K562 (cell line): ENCODE results near the gene DENND6A.

ENCODE experiments used
- NFXL1 ChIP-seq: fragments of 450-650 bp; formaldehyde crosslinking; IDR thresholded peaks from 2 replicates; pipeline ENCODE4 v1.4.0; 2021; ENCODE audit warnings: mild to moderate bottlenecking
- TF ChIP-seq, protein P1 (sequence below), 3 experiments: IDR thresholded peaks in 2 of 3; conservative IDR thresholded peaks in 1 of 3; 2 replicates each; pipeline ENCODE4 v1.5.1; 2011 to 2012; ENCODE audit warnings: low read length in 3 of 3, mild to moderate bottlenecking in 3 of 3, control low read depth in 2 of 3, improper control_type of control experiment in 1 of 3, inconsistent platforms in 1 of 3, low read depth in 1 of 3, mixed read lengths in 1 of 3, moderate library complexity in 1 of 3; ENCODE audit not compliant: insufficient read depth in 2 of 3

DNA sequence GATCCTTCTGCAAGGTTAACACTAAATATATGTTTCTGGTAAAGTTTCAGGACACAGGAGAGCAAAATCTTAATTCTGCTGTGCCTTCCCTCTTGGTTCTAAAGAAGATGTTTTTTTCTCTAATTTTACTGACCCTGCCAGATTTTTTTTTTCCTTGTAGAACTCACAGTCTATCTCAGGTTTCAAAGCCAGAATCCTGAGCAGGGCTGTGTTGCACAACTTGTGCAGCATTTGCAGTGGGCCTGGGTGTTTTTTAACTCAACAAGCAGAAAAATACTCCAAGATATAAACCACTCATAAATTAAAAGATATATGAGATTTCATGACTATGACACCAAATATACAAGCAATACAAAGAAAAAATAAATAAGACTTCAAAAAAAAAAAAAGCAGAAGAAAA, 55.5 kb downstream of the DENND6A start:
- TF ChIP-seq, protein P1, sequence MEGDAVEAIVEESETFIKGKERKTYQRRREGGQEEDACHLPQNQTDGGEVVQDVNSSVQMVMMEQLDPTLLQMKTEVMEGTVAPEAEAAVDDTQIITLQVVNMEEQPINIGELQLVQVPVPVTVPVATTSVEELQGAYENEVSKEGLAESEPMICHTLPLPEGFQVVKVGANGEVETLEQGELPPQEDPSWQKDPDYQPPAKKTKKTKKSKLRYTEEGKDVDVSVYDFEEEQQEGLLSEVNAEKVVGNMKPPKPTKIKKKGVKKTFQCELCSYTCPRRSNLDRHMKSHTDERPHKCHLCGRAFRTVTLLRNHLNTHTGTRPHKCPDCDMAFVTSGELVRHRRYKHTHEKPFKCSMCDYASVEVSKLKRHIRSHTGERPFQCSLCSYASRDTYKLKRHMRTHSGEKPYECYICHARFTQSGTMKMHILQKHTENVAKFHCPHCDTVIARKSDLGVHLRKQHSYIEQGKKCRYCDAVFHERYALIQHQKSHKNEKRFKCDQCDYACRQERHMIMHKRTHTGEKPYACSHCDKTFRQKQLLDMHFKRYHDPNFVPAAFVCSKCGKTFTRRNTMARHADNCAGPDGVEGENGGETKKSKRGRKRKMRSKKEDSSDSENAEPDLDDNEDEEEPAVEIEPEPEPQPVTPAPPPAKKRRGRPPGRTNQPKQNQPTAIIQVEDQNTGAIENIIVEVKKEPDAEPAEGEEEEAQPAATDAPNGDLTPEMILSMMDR (IDR thresholded peaks at IDR 0.05 in 2 of 3, conservative IDR thresholded peaks at IDR 0.05 in 1 of 3; ENCODE audit: insufficient read depth in 2 of 3, low read depth in 1 of 3, low read length in 3 of 3): no peak
- no peak for TF ChIP-seq NFXL1 (CRISPR knock-in tag)
